HepG2 (cell line): ENCODE measurements around the gene GART. TPM values are rescaled to one million over a fixed set of nuclear protein-coding genes. Genes with fewer than 3 reads are reported as not detected.

ENCODE experiments used
- ATAC-seq: fragments of 200-7000 bp; cut with Tn5 transposase; 3 replicates; pipeline ENCODE4 v1.9.1; 2020; ENCODE audit warnings: mild to moderate bottlenecking, moderate library complexity
- BruUV-seq: library from RNA; stranded (reverse); fragments of 400-500 nt; replicated peaks from 2 replicates; lab custom pipeline; 2021; lab: Mats Ljungman, UMichigan
- CTCF ChIA-PET: fragments of 300-600 bp; formaldehyde crosslinking; extraction: SDS; loops from one replicate; lab custom pipeline; 2021; ENCODE audit warnings: low total read pairs, inconsistent platforms, low intra/inter-chr PET ratio; lab: Yijun Ruan, JAX
- POLR2A ChIA-PET: fragments of 350-600 bp; sonication (Branson Sonifier 250); formaldehyde crosslinking; loops from one replicate; lab custom pipeline; 2020; ENCODE audit warnings: antibody characterized with exemption, inconsistent platforms; lab: Yijun Ruan, JAX
- DNase-seq: peaks from one replicate; pipeline ENCODE4 v3.0.0-alpha.2; 2015; ENCODE audit warnings: low spot score
- FAIRE-seq: peaks from 3 replicates; lab custom pipeline; 2011; peaks lifted over from hg19 to GRCh38; lab: Jason Lieb, UNC
- H2AFZ ChIP-seq: one replicate; pipeline ENCODE4 v1.6.1; 2011; ENCODE audit warnings: low read length, inconsistent platforms
- H3K27ac ChIP-seq: fragments of 300-600 bp; 3 replicates; pipeline ENCODE4 v1.8.0; 2011; ENCODE audit warnings: mixed run types, mild to moderate bottlenecking, mixed read lengths, low read length, inconsistent platforms; ENCODE audit not compliant: insufficient read depth; ENCODE audit errors: extremely low read length
- H3K27me3 ChIP-seq, 2 experiments: fragments of 200-600 bp in 1 of 2; 2 replicates in 1 of 2; 3 replicates in 1 of 2; pipeline versions ENCODE4 v1.6.0 to v1.8.0; 2011; ENCODE audit warnings: low read length in 2 of 2, mild to moderate bottlenecking in 2 of 2, moderate library complexity in 2 of 2, inconsistent platforms in 1 of 2; ENCODE audit not compliant: insufficient read depth in 2 of 2, control insufficient read depth in 1 of 2
- H3K36me3 ChIP-seq, 2 experiments: fragments of 200-600 bp in 1 of 2; replicated peaks in 1 of 2; 2 replicates in 1 of 2; 3 replicates in 1 of 2; pipeline versions ENCODE4 v1.5.1 to v1.8.0; 2011; ENCODE audit warnings: low read length in 2 of 2, inconsistent platforms in 1 of 2; ENCODE audit not compliant: insufficient read depth in 2 of 2, control insufficient read depth in 1 of 2
- H3K4me1 ChIP-seq: 2 replicates; pipeline ENCODE4 v1.5.1; 2012; ENCODE audit warnings: low read length, inconsistent platforms; ENCODE audit not compliant: insufficient read depth
- H3K4me2 ChIP-seq: 2 replicates; pipeline ENCODE4 v1.6.0; 2011; ENCODE audit warnings: low read depth, low read length, inconsistent platforms
- H3K4me3 ChIP-seq, 3 experiments: fragments of 200-600 bp in 1 of 3; sonication (generic), shearing (Covaris generic) in 1 of 3; replicated peaks in 1 of 3; 2 replicates each; pipeline ENCODE4 v1.5.1; 2011 to 2016; ENCODE audit warnings: low read length in 3 of 3, inconsistent platforms in 2 of 3, low read depth in 2 of 3, mild to moderate bottlenecking in 2 of 3, control low read depth in 1 of 3, mixed read lengths in 1 of 3; ENCODE audit not compliant: insufficient read depth in 1 of 3
- H3K79me2 ChIP-seq: one replicate; pipeline ENCODE4 v1.6.1; 2011; ENCODE audit warnings: low read length, inconsistent platforms; ENCODE audit not compliant: insufficient read depth
- H3K9ac ChIP-seq: 2 replicates; pipeline ENCODE4 v1.6.0; 2011; ENCODE audit warnings: mild to moderate bottlenecking, low read depth, low read length, inconsistent platforms; ENCODE audit not compliant: insufficient read depth
- H3K9me3 ChIP-seq: 2 replicates; pipeline ENCODE4 v1.5.1; 2012; ENCODE audit warnings: mild to moderate bottlenecking, low read length
- H4K20me1 ChIP-seq: 2 replicates; pipeline ENCODE4 v1.6.0; 2011; ENCODE audit warnings: inconsistent platforms, mild to moderate bottlenecking, low read length, moderate library complexity; ENCODE audit not compliant: insufficient read depth
- HNF4G ChIP-seq, 2 experiments: sonication (generic) in 1 of 2; formaldehyde crosslinking in 1 of 2; IDR thresholded peaks; 2 replicates each; pipeline versions ENCODE4 v1.4.0 to v1.6.1; 2011 to 2020; ENCODE audit warnings: borderline replicate concordance in 2 of 2, low read depth in 2 of 2, mild to moderate bottlenecking in 2 of 2, low read length in 1 of 2, missing genetic modification reagents in 1 of 2, moderate library complexity in 1 of 2
- MEIS1 ChIP-seq: sonication (generic); formaldehyde crosslinking; IDR thresholded peaks from 2 replicates; pipeline ENCODE4 v1.9.0; 2021; ENCODE audit warnings: mild to moderate bottlenecking, missing genetic modification reagents, moderate library complexity, borderline replicate concordance
- NR2C2 ChIP-seq: sonication (generic); formaldehyde crosslinking; IDR thresholded peaks from 2 replicates; pipeline ENCODE4 v1.4.0; 2020; ENCODE audit warnings: missing genetic modification reagents, mild to moderate bottlenecking, moderate library complexity, borderline replicate concordance
- ZNF225 ChIP-seq: sonication (generic); formaldehyde crosslinking; IDR thresholded peaks from 2 replicates; pipeline ENCODE4 v1.4.0; 2020; ENCODE audit warnings: mild to moderate bottlenecking, missing genetic modification reagents
- ZNF282 ChIP-seq: fragments of 450-650 bp; IDR thresholded peaks from 2 replicates; pipeline ENCODE4 v1.6.1; 2018; ENCODE audit not compliant: partially characterized antibody
- ZNF737 ChIP-seq: sonication (generic); formaldehyde crosslinking; IDR thresholded peaks from 2 replicates; pipeline ENCODE4 v1.5.0; 2020; ENCODE audit warnings: missing genetic modification reagents, mild to moderate bottlenecking, borderline replicate concordance
- WGBS: methylation state at CpG from one replicate; pipeline ENCODE4 v1.1.6; 2017; ENCODE audit warnings: low lambda C conversion rate; 5-methylcytosine and 5-hydroxymethylcytosine counted together
- in situ Hi-C: cut with HindIII; loops from 2 replicates; pipeline ENCODE4 v1.10.0; 2017; ENCODE audit warnings: low pct_unique_long_range_greater_than_20kb; ENCODE audit not compliant: extremely low pct_ligation_motif_present
- intact Hi-C: fragments of 100-400 bp; cut with micrococcal nuclease; formaldehyde crosslinking; loops from one replicate; pipeline ENCODE4 v1.10.0; 2022; ENCODE audit not compliant: unreplicated experiment
- polyA plus RNA-seq, 8 experiments: library from polyadenylated mRNA; depleted of rRNA in 3 of 8; stranded (reverse) in 7 of 8; unstranded in 1 of 8; fragments of >200 nt; fragmentation: Illumina TruSeq in 4 of 8; extraction: Trizol in 4 of 8; gene quantifications; 2 replicates each; pipeline versions ENCODE4 v1.2.1 to v1.2.3, GENCODE V29; 2011 to 2016; ENCODE audit warnings: low read depth in 4 of 8, missing spikeins in 1 of 8, mixed read lengths in 1 of 8; ENCODE audit not compliant: insufficient read depth in 1 of 8
- total RNA-seq, 5 experiments: library from RNA; depleted of rRNA; stranded (reverse); fragments of >200 nt; fragmentation: Illumina TruSeq; extraction: Trizol; gene quantifications; 2 replicates each; pipeline ENCODE4 v1.2.3, GENCODE V29; 2016; ENCODE audit warnings: low read depth in 1 of 5
- TF ChIP-seq, protein P1 (sequence below): IDR thresholded peaks from 2 replicates; pipeline ENCODE4 v1.6.1; 2016; ENCODE audit warnings: low read depth

GART gene
- total and polyA plus RNA-seq, 2 of the 13 experiments (the other 11 are each of a cell fraction or from before 2014, with no cell fraction given): 17.9 to 109 TPM

DNA sequence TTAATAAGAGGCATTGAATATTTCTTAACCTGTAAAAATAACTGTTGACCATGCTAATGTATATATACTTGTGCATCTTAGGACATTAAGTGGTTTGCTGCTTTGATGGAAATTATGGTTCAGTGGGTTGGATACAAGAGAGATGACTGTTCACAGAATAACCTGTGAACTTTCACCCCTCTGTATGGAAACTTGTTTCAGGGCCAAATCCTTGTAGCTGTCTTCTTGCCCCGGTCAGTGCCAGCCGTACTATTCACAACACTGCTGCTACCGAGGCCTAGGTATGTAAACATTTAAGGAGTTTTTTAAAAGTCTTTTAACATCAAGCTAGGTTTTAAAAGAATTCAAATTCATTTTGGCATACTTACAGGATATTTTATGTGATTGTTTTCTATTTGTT, 30.4 kb upstream of the GART start:
- WGBS: 44% methylated on average over 3 of the region's 3 CpGs
- no peak for DNase-seq
- ChIA-PET CTCF (no interaction called here), POLR2A (interaction anchor here (1.2 kb wide), 1 partner anchor 16 kb away, joined by 5 read pairs; the partner anchor contains the start of gene DONSON)
- Histone ChIP-seq H3K9ac (no peak overlapping the region), H4K20me1 (no peaks in the 10 kb centered on the region), H2AFZ (no peak overlapping the region), H3K4me2 (no peak overlapping the region), H3K79me2 (peaks cover 5% of the 10 kb centered on the region), H3K4me3 (no peak overlapping the region), H3K9me3 (no peaks in the 10 kb centered on the region), H3K4me1 (peaks cover 76% of the 10 kb centered on the region), H3K27me3 (no peaks in the 10 kb centered on the region), H3K27ac (no peak overlapping the region), H3K36me3 (peaks cover 7 to 30% of the 10 kb centered on the region in 2 experiments)
- FAIRE-seq: no peak
- ATAC-seq: no peak
- no TSS peak for BruUV-seq
- TF ChIP-seq HNF4G (IDR thresholded peaks at IDR 0.05; ENCODE audit: borderline replicate concordance, low read depth, low read length) (0 out of 2 replicates have a peak, but pooled peaks have one; percentile 22), HNF4G (CRISPR knock-in tag; IDR thresholded peaks at IDR 0.05; ENCODE audit: borderline replicate concordance, low read depth) (no peak), MEIS1 (no peak), ZNF282 (no peak), ZNF225 (CRISPR knock-in tag) (no peak), NR2C2 (peak; percentile 78), ZNF737 (CRISPR knock-in tag) (no peak)
- TF ChIP-seq, protein P1, sequence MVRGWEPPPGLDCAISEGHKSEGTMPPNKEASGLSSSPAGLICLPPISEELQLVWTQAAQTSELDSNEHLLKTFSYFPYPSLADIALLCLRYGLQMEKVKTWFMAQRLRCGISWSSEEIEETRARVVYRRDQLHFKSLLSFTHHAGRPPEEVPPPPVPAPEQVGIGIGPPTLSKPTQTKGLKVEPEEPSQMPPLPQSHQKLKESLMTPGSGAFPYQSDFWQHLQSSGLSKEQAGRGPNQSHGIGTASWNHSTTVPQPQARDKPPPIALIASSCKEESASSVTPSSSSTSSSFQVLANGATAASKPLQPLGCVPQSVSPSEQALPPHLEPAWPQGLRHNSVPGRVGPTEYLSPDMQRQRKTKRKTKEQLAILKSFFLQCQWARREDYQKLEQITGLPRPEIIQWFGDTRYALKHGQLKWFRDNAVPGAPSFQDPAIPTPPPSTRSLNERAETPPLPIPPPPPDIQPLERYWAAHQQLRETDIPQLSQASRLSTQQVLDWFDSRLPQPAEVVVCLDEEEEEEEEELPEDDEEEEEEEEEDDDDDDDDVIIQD (CRISPR knock-in tag): no peak
- in situ Hi-C loops (no loop called here), intact Hi-C loops (no loop called here)
